Measurements from ENCODE around the gene RNASEL. TPM values are rescaled to one million over a fixed set of nuclear protein-coding genes. Genes with fewer than 3 reads are reported as not detected.

RNASEL gene
- total and polyA plus RNA-seq, 2 of the 4 experiments (the other 2 are of a cell fraction): 2.5 to 6.5 TPM

GRCh38 chr1:182570611-182570970 lies 18.5 kb downstream of the RNASEL start:
- ChIA-PET CTCF (no interaction called here), POLR2A (ENCODE audit: unreplicated experiment) (no interaction called here)
- H2BK20ac ChIP-seq (ENCODE audit: low read depth, low read length): no peak overlapping the region
- intact Hi-C loops (cut with micrococcal nuclease): no loop called here
- no peak overlapping the region for H3K56ac ChIP-seq (ENCODE audit: extremely low read depth, insufficient read depth, low read length)
- no peak overlapping the region for H2AK5ac ChIP-seq (ENCODE audit: low read depth, low read length)
- H4K91ac ChIP-seq (ENCODE audit: insufficient read depth, low read depth, low read length): no peak overlapping the region
- H4K5ac ChIP-seq (ENCODE audit: low read depth, low read length): no peak overlapping the region
- no peak overlapping the region for H3K4ac ChIP-seq (ENCODE audit: low read depth, low read length)
- H2BK120ac ChIP-seq (ENCODE audit: low read depth, low read length): no peak overlapping the region
- H3K36me3 ChIP-seq (ENCODE audit: control insufficient read depth, insufficient read depth, low read length): peaks cover 5% of the 10 kb centered on the region; the same call in 1 of the 2 replicates
- no peak for ATAC-seq (ENCODE audit: low read depth)
- H2BK5ac ChIP-seq (ENCODE audit: low read depth, low read length, poor library complexity, severe bottlenecking): no peak overlapping the region
- H3K4me2 ChIP-seq (ENCODE audit: low read depth, low read length): no peak overlapping the region
- no CpG with 5 or more reads among the region's 2 CpGs for WGBS, 2 experiments (ENCODE audit: extremely low coverage in 2 of 2, insufficient read length in 1 of 2)
- H2BK15ac ChIP-seq (ENCODE audit: low read depth, low read length): no peak overlapping the region
- H3K14ac ChIP-seq (replicated peaks; ENCODE audit: low read depth, low read length): no peak overlapping the region
- H2AFZ ChIP-seq (replicated peaks; ENCODE audit: low read length, poor library complexity): no peak overlapping the region
- H4K8ac ChIP-seq (ENCODE audit: low read depth in 2 of 2, low read length in 2 of 2): no peak overlapping the region
- 0 out of 2 replicates have a peak, but pooled peaks cover 1% of the 10 kb centered on the region for H3K4me1 ChIP-seq (ENCODE audit: control insufficient read depth, insufficient read depth, low read length)
- H3K4me3 ChIP-seq (ENCODE audit: insufficient read depth, low read depth, low read length): no peak overlapping the region
- no peak overlapping the region for H2AK9ac ChIP-seq (replicated peaks; ENCODE audit: low read depth, low read length, poor library complexity)
- no peak overlapping the region for H3K27ac ChIP-seq (ENCODE audit: insufficient read depth, low read length)
- H3K9me3 ChIP-seq (ENCODE audit: control insufficient read depth, insufficient read depth, low read length): no peaks in the 10 kb centered on the region
- H3K79me1 ChIP-seq (ENCODE audit: low read depth in 1 of 2, low read length in 2 of 2): no peaks in the 10 kb centered on the region
- TF ChIP-seq RAD21 (IDR thresholded peaks at IDR 0.05; ENCODE audit: low read length) (no peak), USF2 (IDR thresholded peaks at IDR 0.05; ENCODE audit: low read depth, low read length) (no peak), SMC3 (IDR thresholded peaks at IDR 0.05; ENCODE audit: low read depth, low read length) (no peak), CTCF (conservative IDR thresholded peaks at IDR 0.05; ENCODE audit: low read depth, low read length) (no peak), NFE2L2 (IDR thresholded peaks at IDR 0.05; ENCODE audit: low read depth, low read length) (no peak), MXI1 (IDR thresholded peaks at IDR 0.05; ENCODE audit: borderline replicate concordance, low read depth, low read length) (no peak), BHLHE40 (IDR thresholded peaks at IDR 0.05; ENCODE audit: low read depth, low read length) (no peak), POLR2A (IDR thresholded peaks at IDR 0.05; ENCODE audit: low read depth, low read length) (no peak), FOS (IDR thresholded peaks at IDR 0.05; ENCODE audit: low read depth, low read length) (no peak)
- H3K23ac ChIP-seq (ENCODE audit: low read depth, low read length): no peak overlapping the region
- H3K18ac ChIP-seq (ENCODE audit: low read depth, low read length): no peak overlapping the region
- no peaks in the 10 kb centered on the region for H3K9me1 ChIP-seq (ENCODE audit: insufficient read depth, low read length)
- dilution Hi-C loops (cut with HindIII; ENCODE audit: low sequenced_read_pairs, unreplicated experiment): no loop called here
- no TSS peak for BruUV-seq (replicated peaks)
- H3K27me3 ChIP-seq (ENCODE audit: control insufficient read depth, insufficient read depth, low read length): no peaks in the 10 kb centered on the region
- in situ Hi-C loops (cut with MboI; ENCODE audit: low sequenced_read_pairs): no loop called here
- no peak for DNase-seq
- H3K9ac ChIP-seq (ENCODE audit: low read depth, low read length): no peak overlapping the region
- no peaks in the 10 kb centered on the region for H4K20me1 ChIP-seq (ENCODE audit: insufficient read depth, low read length)
